K562 (cell line): ENCODE results near the gene PLAAT5. TPM values are rescaled to one million over a fixed set of nuclear protein-coding genes. Genes with fewer than 3 reads are reported as not detected.
A peak's percentile ranks its signal among the peaks of the same experiment; 100 is the strongest.

ENCODE experiments used
- BDP1 ChIP-seq: IDR thresholded peaks from 3 replicates; pipeline ENCODE4 v1.6.1; 2011; ENCODE audit not compliant: insufficient read length, insufficient read depth
- BRD9 ChIP-seq: fragments of 450-650 bp; IDR thresholded peaks from 2 replicates; pipeline ENCODE4 v1.6.1; 2018; ENCODE audit warnings: low read depth; ENCODE audit not compliant: partially characterized antibody
- CBFA2T3 ChIP-seq: fragments of 450-650 bp; IDR thresholded peaks from 2 replicates; pipeline ENCODE4 v1.6.1; 2017
- CHD2 ChIP-seq: IDR thresholded peaks from 2 replicates; pipeline ENCODE4 v1.6.1; 2011; ENCODE audit warnings: low read depth, low read length
- DACH1 ChIP-seq: fragments of 450-650 bp; IDR thresholded peaks from 2 replicates; pipeline ENCODE4 v1.6.1; 2018; ENCODE audit not compliant: partially characterized antibody
- DPF2 ChIP-seq: fragments of 450-650 bp; IDR thresholded peaks from 2 replicates; pipeline ENCODE4 v1.6.1; 2016
- FOXK2 ChIP-seq, 2 experiments: fragments of 450-650 bp; IDR thresholded peaks in 1 of 2; conservative IDR thresholded peaks in 1 of 2; 2 replicates each; pipeline ENCODE4 v1.6.1; 2016; ENCODE audit warnings: low read depth in 2 of 2, mild to moderate bottlenecking in 1 of 2
- GABPB1 ChIP-seq: sonication (generic); formaldehyde crosslinking; IDR thresholded peaks from 2 replicates; pipeline ENCODE4 v1.8.0; 2022; ENCODE audit warnings: mild to moderate bottlenecking, missing genetic modification reagents
- GABPB2 ChIP-seq: fragments of 250-450 bp; sonication (Bioruptor Pico); conservative IDR thresholded peaks from 2 replicates; pipeline ENCODE4 v1.5.1; 2021; ENCODE audit warnings: mild to moderate bottlenecking
- HIVEP1 ChIP-seq: fragments of 250-450 bp; sonication (Bioruptor Pico); IDR thresholded peaks from 2 replicates; pipeline ENCODE4 v1.4.0; 2020; ENCODE audit warnings: mild to moderate bottlenecking
- MAFF ChIP-seq: IDR thresholded peaks from 2 replicates; pipeline ENCODE4 v1.6.1; 2012; ENCODE audit warnings: low read length, improper control_type of control experiment
- RB1 ChIP-seq: fragments of 450-650 bp; IDR thresholded peaks from 2 replicates; pipeline ENCODE4 v1.6.1; 2017; ENCODE audit warnings: low read depth, mild to moderate bottlenecking
- SMAD4 ChIP-seq: fragments of 250-450 bp; sonication (Bioruptor Pico); conservative IDR thresholded peaks from 2 replicates; pipeline ENCODE4 v1.8.0; 2021; ENCODE audit warnings: inconsistent platforms, mild to moderate bottlenecking, moderate library complexity
- SMARCA4 ChIP-seq: fragments of 450-650 bp; IDR thresholded peaks from 2 replicates; pipeline ENCODE4 v1.6.1; 2016
- TAF1 ChIP-seq: IDR thresholded peaks from 2 replicates; pipeline ENCODE4 v1.6.1; 2011; ENCODE audit warnings: mild to moderate bottlenecking, low read length, moderate library complexity; ENCODE audit not compliant: insufficient read depth, control insufficient read depth, severe bottlenecking; ENCODE audit errors: extremely low read depth
- TCFL5 ChIP-seq: fragments of 250-450 bp; sonication (Bioruptor Pico); conservative IDR thresholded peaks from 2 replicates; pipeline ENCODE4 v1.6.1; 2021; ENCODE audit warnings: mild to moderate bottlenecking, moderate library complexity, matching md5 sums
- TGIF2 ChIP-seq: sonication (generic); formaldehyde crosslinking; IDR thresholded peaks from 2 replicates; pipeline ENCODE4 v1.8.1; 2022; ENCODE audit warnings: mild to moderate bottlenecking, missing genetic modification reagents, moderate library complexity
- ZNF316 ChIP-seq: fragments of 450-650 bp; IDR thresholded peaks from 2 replicates; pipeline ENCODE4 v1.6.1; 2016
- ZNF384 ChIP-seq: IDR thresholded peaks from 2 replicates; pipeline ENCODE4 v1.6.1; 2012; ENCODE audit warnings: low read depth, low read length, improper control_type of control experiment
- ZNF507 ChIP-seq: conservative IDR thresholded peaks from 2 replicates; pipeline ENCODE4 v1.6.1; 2017; ENCODE audit warnings: missing genetic modification characterization, missing compliant biosample characterization
- ZNF717 ChIP-seq: fragments of 250-450 bp; sonication (Bioruptor Pico); IDR thresholded peaks from 2 replicates; pipeline ENCODE4 v1.5.0; 2021
- polyA plus RNA-seq, 8 experiments: library from polyadenylated mRNA; depleted of rRNA in 4 of 8; stranded (reverse) in 5 of 8; unstranded in 3 of 8; fragments of >200 nt; fragmentation: Nextera tagmentation in 2 of 8; fragmentation: Illumina TruSeq in 1 of 8; extraction: Ambion mirVana in 2 of 8; extraction: Trizol in 1 of 8; gene quantifications; 2 replicates each; pipeline versions ENCODE4 v1.2.1 to v1.2.3, GENCODE V29; 2011 to 2014; ENCODE audit warnings: inconsistent platforms in 1 of 8, missing spikeins in 1 of 8
- total RNA-seq, 7 experiments: library from RNA; depleted of rRNA in 6 of 7; stranded (reverse); fragments of >200 nt in 6 of 7; fragmentation: Illumina TruSeq in 2 of 7; extraction: Trizol in 2 of 7; gene quantifications; 2 replicates each; pipeline versions ENCODE4 v1.2.1 to v1.2.3, GENCODE V29; 2011 to 2021; ENCODE audit warnings: low replicate concordance in 1 of 7
- TF ChIP-seq, protein P1 (sequence below): fragments of 450-650 bp; IDR thresholded peaks from 2 replicates; pipeline ENCODE4 v1.6.1; 2014; ENCODE audit warnings: low read depth, mild to moderate bottlenecking, moderate library complexity, borderline replicate concordance
- TF ChIP-seq, protein P2 (sequence below): fragments of 250-450 bp; sonication (Bioruptor Pico); IDR thresholded peaks from 2 replicates; pipeline ENCODE4 v1.8.0; 2022; ENCODE audit warnings: inconsistent platforms
- TF ChIP-seq, protein P3 (sequence below): sonication (generic); formaldehyde crosslinking; IDR thresholded peaks from 2 replicates; pipeline ENCODE4 v1.8.1; 2023; ENCODE audit warnings: mild to moderate bottlenecking, missing genetic modification reagents
- TF ChIP-seq, protein P4 (sequence below): fragments of 250-450 bp; sonication (Bioruptor Pico); IDR thresholded peaks from 2 replicates; pipeline ENCODE4 v1.8.0; 2021; ENCODE audit warnings: moderate library complexity, mild to moderate bottlenecking, inconsistent platforms
- TF ChIP-seq, protein P5 (sequence below): sonication (generic); formaldehyde crosslinking; IDR thresholded peaks from 2 replicates; pipeline ENCODE4 v1.8.0; 2023; ENCODE audit warnings: mild to moderate bottlenecking, missing genetic modification reagents

The PLAAT5 gene
- total and polyA plus RNA-seq, 9 of the 15 experiments (the other 6 are each of a cell fraction or from before 2014, with no cell fraction given) = not detected

DNA sequence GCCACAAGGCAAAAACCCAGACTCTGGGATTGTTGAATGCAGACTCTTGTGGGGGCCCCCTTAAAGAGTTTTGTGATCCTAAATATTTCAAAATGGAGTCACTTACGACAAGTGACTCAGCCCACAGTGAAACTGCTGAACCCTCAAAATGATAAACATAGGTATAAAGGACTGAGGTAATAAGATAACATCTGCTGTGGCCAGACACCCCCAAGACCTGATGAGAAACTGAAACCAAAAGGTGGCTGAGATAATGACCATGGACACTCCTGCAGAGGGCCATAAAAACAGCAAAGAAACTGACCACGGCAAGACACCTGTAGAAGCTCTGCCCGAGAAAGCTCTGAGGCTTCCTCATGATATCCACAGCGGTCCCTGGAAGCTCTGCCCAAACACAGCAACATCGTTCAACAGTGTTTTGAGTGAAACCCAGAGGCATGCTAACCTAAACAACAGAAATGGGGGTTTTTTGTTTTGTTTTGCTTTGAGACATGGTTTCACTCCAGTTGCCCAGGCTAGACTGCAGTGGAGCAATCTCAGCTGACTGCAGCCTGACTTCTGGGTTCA is 44.0 kb upstream of the PLAAT5 start (continued):
- TF ChIP-seq HIVEP1 (CRISPR knock-in tag) (peak; percentile 98), MAFF (peak; percentile 23; the same call in 1 of the 2 replicates), BRD9 (no peak), CBFA2T3 (peak; percentile 61), GABPB1 (no peak), SMARCA4 (no peak), FOXK2 (conservative IDR thresholded peaks at IDR 0.05 in 1 of 2, IDR thresholded peaks at IDR 0.05 in 1 of 2; ENCODE audit: low read depth in 2 of 2) (no peak), ZNF384 (no peak), BDP1 (no peak), TGIF2 (CRISPR knock-in tag) (no peak), TAF1 (no peak), TCFL5 (peak; percentile 97), GABPB2 (no peak), ZNF507 (tag) (peak; percentile 76), DACH1 (no peak), DPF2 (peak; percentile 52; the same call in 1 of the 2 replicates), ZNF717 (CRISPR knock-in tag) (no peak), RB1 (no peak), CHD2 (no peak), SMAD4 (CRISPR knock-in tag) (peak; percentile 99), ZNF316 (peak; percentile 68; the same call in 1 of the 2 replicates)
- TF ChIP-seq, protein P1, sequence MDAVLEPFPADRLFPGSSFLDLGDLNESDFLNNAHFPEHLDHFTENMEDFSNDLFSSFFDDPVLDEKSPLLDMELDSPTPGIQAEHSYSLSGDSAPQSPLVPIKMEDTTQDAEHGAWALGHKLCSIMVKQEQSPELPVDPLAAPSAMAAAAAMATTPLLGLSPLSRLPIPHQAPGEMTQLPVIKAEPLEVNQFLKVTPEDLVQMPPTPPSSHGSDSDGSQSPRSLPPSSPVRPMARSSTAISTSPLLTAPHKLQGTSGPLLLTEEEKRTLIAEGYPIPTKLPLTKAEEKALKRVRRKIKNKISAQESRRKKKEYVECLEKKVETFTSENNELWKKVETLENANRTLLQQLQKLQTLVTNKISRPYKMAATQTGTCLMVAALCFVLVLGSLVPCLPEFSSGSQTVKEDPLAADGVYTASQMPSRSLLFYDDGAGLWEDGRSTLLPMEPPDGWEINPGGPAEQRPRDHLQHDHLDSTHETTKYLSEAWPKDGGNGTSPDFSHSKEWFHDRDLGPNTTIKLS = no peak
- TF ChIP-seq, protein P2, sequence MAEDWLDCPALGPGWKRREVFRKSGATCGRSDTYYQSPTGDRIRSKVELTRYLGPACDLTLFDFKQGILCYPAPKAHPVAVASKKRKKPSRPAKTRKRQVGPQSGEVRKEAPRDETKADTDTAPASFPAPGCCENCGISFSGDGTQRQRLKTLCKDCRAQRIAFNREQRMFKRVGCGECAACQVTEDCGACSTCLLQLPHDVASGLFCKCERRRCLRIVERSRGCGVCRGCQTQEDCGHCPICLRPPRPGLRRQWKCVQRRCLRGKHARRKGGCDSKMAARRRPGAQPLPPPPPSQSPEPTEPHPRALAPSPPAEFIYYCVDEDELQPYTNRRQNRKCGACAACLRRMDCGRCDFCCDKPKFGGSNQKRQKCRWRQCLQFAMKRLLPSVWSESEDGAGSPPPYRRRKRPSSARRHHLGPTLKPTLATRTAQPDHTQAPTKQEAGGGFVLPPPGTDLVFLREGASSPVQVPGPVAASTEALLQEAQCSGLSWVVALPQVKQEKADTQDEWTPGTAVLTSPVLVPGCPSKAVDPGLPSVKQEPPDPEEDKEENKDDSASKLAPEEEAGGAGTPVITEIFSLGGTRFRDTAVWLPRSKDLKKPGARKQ (CRISPR knock-in tag) = 0 out of 2 replicates have a peak, but pooled peaks have one; percentile 60
- TF ChIP-seq, protein P3, sequence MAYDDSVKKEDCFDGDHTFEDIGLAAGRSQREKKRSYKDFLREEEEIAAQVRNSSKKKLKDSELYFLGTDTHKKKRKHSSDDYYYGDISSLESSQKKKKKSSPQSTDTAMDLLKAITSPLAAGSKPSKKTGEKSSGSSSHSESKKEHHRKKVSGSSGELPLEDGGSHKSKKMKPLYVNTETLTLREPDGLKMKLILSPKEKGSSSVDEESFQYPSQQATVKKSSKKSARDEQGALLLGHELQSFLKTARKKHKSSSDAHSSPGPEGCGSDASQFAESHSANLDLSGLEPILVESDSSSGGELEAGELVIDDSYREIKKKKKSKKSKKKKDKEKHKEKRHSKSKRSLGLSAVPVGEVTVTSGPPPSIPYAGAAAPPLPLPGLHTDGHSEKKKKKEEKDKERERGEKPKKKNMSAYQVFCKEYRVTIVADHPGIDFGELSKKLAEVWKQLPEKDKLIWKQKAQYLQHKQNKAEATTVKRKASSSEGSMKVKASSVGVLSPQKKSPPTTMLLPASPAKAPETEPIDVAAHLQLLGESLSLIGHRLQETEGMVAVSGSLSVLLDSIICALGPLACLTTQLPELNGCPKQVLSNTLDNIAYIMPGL = no peak
- TF ChIP-seq, protein P4, sequence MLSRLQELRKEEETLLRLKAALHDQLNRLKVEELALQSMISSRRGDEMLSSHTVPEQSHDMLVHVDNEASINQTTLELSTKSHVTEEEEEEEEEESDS = peak; percentile 72
- TF ChIP-seq, protein P5, sequence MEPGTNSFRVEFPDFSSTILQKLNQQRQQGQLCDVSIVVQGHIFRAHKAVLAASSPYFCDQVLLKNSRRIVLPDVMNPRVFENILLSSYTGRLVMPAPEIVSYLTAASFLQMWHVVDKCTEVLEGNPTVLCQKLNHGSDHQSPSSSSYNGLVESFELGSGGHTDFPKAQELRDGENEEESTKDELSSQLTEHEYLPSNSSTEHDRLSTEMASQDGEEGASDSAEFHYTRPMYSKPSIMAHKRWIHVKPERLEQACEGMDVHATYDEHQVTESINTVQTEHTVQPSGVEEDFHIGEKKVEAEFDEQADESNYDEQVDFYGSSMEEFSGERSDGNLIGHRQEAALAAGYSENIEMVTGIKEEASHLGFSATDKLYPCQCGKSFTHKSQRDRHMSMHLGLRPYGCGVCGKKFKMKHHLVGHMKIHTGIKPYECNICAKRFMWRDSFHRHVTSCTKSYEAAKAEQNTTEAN (CRISPR knock-in tag) = no peak
